HG02885 (cell line): ENCODE data around the gene IL10RB.

Experiments used
- ATAC-seq: cut with Tn5 transposase; IDR thresholded peaks from one replicate; pipeline ENCODE4 v1.9.1; 2021; ENCODE audit warnings: mild to moderate bottlenecking; ENCODE audit not compliant: unreplicated experiment, poor library complexity

Gene IL10RB

GRCh38 chr21:33262921-33263320 is 3.2 kb upstream of the IL10RB start:
- no peak for ATAC-seq

GRCh38 chr21:33264561-33264960 is 1.6 kb upstream of the IL10RB start:
- no peak for ATAC-seq

DNA sequence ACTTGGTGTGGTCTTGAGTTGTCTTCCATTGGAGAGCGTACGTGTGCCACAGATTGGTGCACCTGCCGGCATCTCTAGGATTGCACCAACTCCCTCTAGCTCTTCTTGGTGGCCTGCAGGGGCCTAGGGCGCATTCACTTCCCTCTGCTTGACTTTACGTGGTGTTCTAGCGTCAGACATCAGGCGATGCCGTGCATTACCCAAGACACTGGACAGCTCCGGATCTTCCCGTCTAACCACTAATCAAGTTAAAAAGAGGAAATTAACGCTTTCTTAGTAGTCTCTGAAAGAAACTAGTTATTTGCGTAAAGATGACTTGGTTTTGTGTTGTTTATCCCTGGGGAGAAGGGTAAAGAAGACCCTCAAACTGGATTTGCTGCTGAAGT is 510 bp upstream of the IL10RB start:
- ATAC-seq = peak; percentile 44

GRCh38 chr21:33266789-33267135 is 595 bp downstream of the IL10RB start:
- no peak for ATAC-seq

DNA sequence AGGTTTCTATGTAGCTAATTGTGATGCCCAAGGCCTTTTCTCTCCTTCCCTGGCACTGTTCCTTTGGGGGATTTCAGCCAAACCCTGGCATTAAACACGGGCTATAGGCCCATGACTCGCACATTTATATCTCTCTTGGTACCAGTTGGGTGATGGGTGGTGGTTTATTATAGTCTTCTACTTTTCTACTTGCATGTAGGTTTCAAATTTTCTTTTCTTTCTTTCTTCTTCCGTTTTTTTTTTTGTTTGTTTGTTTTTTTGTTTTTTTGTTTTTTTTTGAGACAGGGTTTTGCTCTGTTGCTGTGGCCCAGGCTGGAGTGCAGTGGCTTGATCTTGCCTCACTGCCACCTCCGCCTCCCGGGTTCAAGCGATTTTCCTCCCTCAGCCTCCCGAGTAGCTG is 1.1 kb downstream of the IL10RB start:
- no peak for ATAC-seq

GRCh38 chr21:33268393-33268736 is 2.2 kb downstream of the IL10RB start:
- no peak for ATAC-seq

DNA sequence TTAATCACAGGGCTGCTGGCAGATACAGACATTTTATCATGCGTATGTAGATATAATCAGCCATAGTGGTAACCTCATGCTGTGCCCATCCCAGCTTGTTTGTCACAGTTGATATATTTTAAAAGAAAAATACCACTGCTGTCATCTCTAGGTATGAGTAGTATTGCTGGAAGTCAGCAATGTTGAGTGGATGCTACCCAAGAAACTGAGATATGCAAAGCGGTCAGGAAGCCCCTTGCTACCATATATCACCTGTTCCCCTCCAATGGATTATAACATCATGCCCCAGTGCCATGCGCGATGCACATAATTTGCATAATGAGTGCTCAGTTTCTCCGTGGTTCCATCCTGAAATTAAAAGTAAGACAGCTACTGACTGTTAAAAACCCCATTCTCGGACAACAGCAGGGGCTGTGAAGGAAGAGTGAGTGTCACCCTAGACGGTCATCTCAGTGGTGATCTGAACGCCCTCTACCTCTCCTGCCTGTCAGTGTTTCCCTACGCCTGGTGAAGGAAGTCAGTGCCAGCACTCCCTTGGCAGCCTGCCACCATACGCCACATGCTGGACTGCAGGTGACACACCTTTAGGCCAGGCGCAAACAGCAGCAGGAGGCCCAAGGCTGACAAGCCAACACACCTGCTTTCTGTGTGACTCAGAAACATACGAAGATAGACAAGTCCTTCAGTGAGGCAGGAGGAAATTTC is 2.7 kb downstream of the IL10RB start:
- ATAC-seq = peak; percentile 58

DNA sequence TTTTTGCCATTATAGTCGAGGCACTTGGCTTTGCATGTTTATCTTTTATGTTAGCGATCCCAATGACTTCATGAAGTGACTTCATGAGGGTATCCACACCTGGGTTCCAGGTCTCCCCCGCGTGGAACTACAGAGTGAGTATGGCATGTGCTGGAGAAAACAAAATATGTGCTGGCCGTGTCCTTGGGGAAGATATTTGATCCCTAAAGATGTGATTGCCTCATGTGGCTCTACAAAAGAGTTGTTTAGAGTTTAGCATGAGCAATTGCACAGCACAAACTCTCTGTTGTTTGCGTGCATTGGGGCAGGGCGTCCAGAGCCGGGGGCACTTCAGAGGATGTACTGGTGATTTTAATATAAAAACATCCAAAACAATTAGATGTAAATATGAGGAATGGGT is 4.8 kb downstream of the IL10RB start:
- ATAC-seq = no peak

DNA sequence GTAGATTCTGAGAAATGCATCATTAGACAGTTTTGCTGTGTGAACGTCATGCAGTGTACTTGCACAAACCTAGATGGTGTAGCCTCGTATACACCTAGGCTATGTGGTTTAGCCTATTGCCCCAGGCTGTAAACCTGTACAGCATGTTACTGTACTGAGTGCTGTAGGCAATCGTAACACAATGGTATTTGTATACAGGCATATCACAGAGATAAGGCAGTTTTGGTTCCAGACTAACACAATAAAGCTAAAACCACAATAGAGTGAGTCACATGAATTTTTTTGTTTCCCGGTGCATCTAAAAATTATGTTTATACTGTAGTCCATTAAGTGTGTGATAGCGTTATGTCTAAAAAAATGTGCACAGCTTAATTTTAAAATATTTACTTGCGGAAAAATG is 6.9 kb downstream of the IL10RB start:
- no peak for ATAC-seq

GRCh38 chr21:33278721-33279120 is 12.6 kb downstream of the IL10RB start:
- no peak for ATAC-seq

DNA sequence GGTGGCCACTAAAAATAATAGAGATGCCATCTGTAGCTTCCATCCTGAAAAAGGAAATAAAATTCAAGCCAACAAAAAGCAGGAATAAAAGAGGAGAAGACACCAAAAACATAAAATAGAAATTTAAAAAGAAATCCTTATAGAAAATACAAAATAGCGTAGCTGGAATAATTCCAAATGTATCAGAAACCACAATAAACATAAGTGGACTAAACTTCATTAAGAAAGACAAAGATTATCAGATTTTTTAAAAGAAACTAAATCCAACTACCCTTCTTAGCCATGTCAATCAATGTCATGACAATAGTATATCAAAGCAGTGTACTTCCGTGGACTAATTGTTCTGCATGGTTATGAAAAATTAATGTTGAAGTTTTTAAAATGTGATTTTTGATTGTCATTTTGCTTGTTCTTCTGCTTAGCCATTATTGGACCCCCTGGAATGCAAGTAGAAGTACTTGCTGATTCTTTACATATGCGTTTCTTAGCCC is 13.2 kb downstream of the IL10RB start:
- no peak for ATAC-seq

DNA sequence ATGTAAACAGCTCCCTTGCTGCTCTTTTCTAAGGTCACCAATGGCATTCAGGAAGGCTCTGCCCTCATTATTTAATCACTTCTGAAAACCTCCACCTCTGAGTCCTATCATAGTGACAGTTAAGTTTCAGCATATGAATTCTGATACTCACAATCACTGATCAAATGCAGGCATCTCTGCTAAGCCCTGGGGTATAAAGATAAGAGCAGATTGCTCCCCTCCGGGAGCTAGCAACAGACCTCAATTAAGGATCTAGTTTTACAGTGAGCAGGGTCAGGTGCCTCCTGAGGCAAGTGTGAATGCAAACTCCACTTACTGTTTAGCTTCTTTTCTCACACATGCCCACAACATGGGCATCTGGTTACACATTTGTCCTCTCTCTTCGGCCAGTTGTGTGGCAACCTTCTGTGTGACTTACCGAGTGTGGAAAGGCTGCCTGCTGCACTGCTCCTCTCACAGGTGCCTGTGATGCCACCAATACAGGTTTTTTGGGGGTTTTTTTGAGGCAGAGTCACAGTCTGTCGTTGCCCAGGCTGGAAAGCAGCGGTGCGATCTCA is 15.0 kb downstream of the IL10RB start:
- no peak for ATAC-seq

DNA sequence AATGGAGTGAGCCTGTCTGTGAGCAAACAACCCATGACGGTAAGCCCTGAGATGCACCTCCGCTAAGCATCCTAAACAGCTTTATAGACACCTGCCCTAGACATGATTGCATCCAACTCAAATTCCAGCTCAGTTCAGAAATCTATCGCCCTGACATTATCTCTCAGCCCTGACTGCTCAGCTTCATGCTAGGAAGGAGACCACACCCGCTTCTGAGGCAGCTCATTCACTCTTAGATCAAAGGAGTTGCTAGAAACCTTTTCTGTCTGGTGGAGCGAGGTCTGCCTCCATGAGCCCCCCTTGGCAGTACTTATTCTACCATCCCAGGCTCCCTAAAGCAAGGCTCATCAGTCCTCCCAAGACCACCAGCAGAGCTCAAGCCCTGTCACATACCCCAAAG is 17.0 kb downstream of the IL10RB start:
- no peak for ATAC-seq

DNA sequence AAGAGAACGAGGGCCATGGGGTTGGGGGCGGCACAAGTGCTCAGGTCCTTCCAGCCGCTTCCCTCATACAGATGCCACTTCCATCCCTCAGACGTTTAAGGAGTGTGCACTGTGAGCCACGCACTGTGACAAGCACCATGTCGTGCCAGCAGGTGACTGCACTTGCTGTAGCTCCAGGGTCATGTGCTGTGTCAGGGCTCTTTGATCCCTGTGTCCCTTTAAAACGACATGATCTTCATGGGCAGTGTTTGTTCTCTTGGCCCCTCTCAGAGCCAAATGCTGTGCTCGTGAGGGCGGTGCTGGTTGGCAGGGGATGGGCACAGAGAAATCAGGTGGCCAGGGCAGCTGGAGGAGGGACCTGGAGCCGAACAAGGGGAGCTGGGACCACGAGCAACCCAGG is 19.9 kb downstream of the IL10RB start:
- ATAC-seq = no peak

DNA sequence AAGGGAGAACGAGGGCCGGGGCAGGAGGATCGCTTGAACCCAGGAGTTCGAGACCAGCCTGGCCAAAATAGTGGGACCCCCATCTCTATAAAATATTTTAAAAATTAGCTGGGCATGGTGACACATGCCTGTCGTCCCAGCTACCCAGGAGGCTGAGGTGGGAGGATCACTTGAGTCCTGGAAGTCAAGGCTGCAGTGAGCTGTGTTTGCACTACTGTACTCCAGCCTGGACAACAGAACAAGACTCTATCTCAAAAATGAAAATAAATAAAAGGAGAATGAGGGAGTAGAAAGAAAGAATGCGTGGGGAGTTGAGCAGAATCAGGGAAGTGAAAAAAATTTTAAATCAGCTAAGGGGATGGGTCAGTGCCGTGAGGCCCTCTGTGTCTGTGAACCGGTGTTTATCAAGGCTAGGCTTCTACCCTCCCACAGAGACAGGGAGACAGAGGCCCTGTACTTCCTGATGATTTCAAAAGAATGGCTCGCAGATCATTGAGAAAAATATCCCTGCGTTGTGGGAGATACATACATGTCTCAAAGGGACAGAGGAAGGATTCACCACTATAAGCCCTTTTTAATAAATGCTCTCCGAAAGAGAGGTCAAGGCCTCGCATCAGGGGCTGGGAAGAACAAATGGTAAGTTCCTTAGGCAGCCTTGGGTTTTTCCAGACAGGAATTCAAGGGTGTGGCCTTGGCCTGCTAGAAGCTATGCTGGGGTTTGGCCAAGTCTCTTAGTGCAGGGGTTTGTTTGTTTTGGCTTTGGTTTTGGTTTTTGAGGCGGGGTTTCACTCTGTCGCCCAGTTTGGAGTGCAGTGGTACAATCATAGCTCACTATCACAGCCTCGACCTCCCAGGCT is 20.7 kb downstream of the IL10RB start:
- no peak for ATAC-seq

DNA sequence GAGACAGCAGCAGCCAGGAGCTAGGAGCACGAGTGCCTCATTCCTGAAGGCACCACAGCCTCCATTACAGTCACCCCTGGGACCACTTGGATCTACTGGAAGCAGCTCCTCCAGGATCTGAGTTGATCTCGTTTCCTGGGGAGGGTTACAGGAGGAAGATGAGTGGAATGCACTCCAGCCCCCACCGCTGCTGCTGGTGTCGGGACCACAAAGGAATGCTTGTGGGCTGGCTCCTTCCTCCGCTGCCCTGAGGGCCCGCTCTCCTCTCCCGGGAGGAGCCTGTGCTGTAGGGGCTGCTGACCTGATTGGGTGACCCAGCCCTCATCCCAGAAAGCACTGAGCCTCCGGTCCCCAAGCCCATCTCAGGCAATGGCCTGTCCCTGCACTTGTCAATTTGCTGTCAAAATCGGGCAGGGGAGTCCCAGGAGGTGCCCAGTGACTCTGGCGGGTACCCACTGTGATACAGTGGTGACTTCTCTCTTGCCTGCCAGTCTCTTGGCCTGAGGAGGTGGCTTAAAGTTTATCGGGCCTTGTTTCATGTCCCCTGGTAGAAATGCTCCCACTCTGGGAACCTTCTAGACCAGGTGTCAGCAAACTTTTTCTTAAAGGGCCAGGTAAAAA is 23.1 kb downstream of the IL10RB start:
- no peak for ATAC-seq

DNA sequence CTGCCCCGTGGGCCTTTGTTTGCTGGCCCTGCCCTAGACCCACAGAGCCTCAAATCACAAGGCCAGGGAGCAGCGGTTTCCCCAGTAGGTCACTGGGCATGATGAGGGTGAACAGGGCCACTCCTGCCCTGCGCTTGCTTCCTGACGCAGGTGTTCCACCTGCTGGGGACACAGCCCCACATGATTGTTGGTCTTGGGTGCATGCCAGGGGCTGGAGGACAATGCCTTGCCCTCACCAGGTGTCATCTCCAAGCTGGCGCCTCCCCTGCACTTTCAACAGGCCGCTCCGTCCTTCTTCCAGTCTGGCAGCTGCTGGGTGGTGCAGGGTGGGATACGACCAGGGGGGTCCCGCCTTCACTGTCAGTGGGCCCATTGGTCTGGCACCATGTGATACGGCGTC is 24.3 kb downstream of the IL10RB start:
- ATAC-seq = no peak

- no peak for ATAC-seq
Measured at GRCh38 chr21:33291686-33292085, 25.5 kb downstream of the IL10RB start.

DNA sequence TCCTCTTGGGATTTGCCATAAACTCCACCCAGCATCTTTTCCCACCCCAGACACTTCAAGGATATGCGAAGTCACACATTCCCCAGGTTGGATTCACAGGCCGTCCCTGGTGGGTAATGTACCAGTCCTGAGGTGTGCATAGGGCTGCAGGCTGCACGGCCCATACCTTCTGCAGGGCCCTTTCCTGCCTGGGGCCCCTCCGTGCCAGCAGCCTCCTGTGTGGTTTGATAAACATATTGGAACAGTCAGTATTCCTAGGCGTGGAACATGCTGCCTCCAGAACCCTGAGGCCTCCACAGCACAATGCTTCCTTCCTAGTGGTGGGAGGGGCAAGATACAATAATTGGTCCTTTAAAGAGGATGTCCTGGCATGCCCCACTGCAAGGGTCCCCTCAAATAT is 26.6 kb downstream of the IL10RB start:
- no peak for ATAC-seq

GRCh38 chr21:33293136-33293535 is 27.0 kb downstream of the IL10RB start:
- no peak for ATAC-seq

DNA sequence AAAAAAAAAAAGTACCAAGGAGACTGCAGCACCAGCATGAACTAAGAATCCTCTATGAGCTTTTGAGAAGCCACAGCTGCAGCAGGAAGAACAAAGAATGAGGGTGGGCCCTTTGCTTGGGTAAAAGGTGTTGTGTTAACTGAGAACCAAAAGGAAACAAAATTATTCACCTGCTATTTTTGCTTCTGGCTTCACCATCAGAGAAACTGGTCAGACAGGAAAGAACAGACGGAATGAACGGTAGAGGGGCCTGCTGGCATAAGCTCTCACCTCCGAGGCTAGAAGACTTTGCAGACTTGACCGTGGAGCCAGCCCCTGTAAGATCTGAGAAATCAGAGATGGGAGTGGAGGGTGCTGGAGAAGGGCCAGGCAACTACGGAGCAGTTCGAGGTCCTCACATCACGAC is 27.6 kb downstream of the IL10RB start:
- ATAC-seq = no peak
